T-helper 17 cell (primary cell): ENCODE results near the gene ALKBH2. TPM values are rescaled to one million over a fixed set of nuclear protein-coding genes. Genes with fewer than 3 reads are reported as not detected.

ENCODE experiments used
- ATAC-seq: fragments of 150-1000 bp; cut with Tn5 transposase; 2 replicates; pipeline ENCODE4 v1.10.0; 2021; ENCODE audit warnings: mild to moderate bottlenecking, moderate library complexity
- DNase-seq, 3 donors: peaks; one replicate each; pipeline versions ENCODE4 v3.0.0 to v3.0.0-alpha.2; 2020 to 2021
- H3K9me3 ChIP-seq: one replicate; pipeline ENCODE4 v1.7.0; 2013; ENCODE audit warnings: low read length, mild to moderate bottlenecking; ENCODE audit not compliant: control insufficient read depth, poor library complexity, severe bottlenecking
- H3K27ac Mint-ChIP-seq: one replicate; pipeline ENCODE4 v1.8.0; 2022; ENCODE audit warnings: mild to moderate bottlenecking, moderate library complexity, mixed read lengths
- H3K27me3 Mint-ChIP-seq: one replicate; pipeline ENCODE4 v1.8.0; 2022; ENCODE audit warnings: mixed read lengths
- H3K36me3 Mint-ChIP-seq: one replicate; pipeline ENCODE4 v1.8.0; 2022; ENCODE audit warnings: low read depth, mixed read lengths
- H3K4me1 Mint-ChIP-seq: one replicate; pipeline ENCODE4 v1.8.0; 2022; ENCODE audit warnings: mild to moderate bottlenecking, mixed read lengths
- H3K4me3 Mint-ChIP-seq: one replicate; pipeline ENCODE4 v1.8.0; 2022; ENCODE audit warnings: mild to moderate bottlenecking, moderate library complexity, mixed read lengths
- total RNA-seq, 4 donors: library from RNA in 2 of 4; stranded (reverse) in 2 of 4; gene quantifications; one replicate each; pipeline ENCODE4 v1.2.3 and lab custom pipeline; 2022 to 2026

The ALKBH2 gene
- total RNA-seq, 2 donors from 2014 or later = 6.5 to 9.4 TPM

- Mint-ChIP-seq H3K36me3 (peaks cover 10% of the 10 kb centered on the region), H3K4me3 (no peak overlapping the region), H3K4me1 (peaks cover 16% of the 10 kb centered on the region), H3K27me3 (no peaks in the 10 kb centered on the region), H3K27ac (peak overlapping the region; percentile 78)
- H3K9me3 ChIP-seq = no peaks in the 10 kb centered on the region
- ATAC-seq (no peak), DNase-seq (no peak)
Observed at GRCh38 chr12:109105176-109105575, 11.9 kb upstream of the ALKBH2 start.

GRCh38 chr12:109102491-109102890 lies 9.2 kb upstream of the ALKBH2 start:
- peaks cover 32% of the 10 kb centered on the region for H3K4me1 Mint-ChIP-seq
- H3K27ac Mint-ChIP-seq = no peak overlapping the region
- no peak for DNase-seq
- ATAC-seq = no peak
- no peaks in the 10 kb centered on the region for H3K27me3 Mint-ChIP-seq
- no peaks in the 10 kb centered on the region for H3K9me3 ChIP-seq
- peaks cover 10% of the 10 kb centered on the region for H3K36me3 Mint-ChIP-seq
- no peak overlapping the region for H3K4me3 Mint-ChIP-seq

DNA sequence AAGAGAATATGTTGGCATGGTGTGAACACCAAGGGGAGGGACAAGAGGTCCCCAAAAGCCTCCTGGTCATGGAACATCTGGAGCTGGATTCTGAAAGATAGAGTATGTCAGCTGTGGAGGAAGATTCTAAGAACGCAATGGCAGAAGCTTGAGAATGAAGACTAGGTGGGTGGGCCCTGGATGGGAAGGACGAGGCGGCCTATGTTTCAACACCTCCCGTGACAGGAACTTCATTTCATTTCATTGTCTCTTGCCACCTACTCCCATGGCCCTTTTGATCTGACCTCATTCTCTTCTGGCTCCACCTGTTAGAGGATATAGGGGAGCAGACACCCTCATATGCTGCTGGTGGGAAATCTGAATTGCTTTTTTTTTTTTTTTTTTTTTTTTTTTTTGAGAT lies 7.5 kb upstream of the ALKBH2 start:
- no peak for ATAC-seq
- Mint-ChIP-seq H3K4me1 (peaks cover 30% of the 10 kb centered on the region), H3K36me3 (peaks cover 8% of the 10 kb centered on the region), H3K27me3 (no peaks in the 10 kb centered on the region), H3K27ac (peak overlapping the region; percentile 86), H3K4me3 (no peak overlapping the region)
- no peaks in the 10 kb centered on the region for H3K9me3 ChIP-seq
- no peak for DNase-seq

DNA sequence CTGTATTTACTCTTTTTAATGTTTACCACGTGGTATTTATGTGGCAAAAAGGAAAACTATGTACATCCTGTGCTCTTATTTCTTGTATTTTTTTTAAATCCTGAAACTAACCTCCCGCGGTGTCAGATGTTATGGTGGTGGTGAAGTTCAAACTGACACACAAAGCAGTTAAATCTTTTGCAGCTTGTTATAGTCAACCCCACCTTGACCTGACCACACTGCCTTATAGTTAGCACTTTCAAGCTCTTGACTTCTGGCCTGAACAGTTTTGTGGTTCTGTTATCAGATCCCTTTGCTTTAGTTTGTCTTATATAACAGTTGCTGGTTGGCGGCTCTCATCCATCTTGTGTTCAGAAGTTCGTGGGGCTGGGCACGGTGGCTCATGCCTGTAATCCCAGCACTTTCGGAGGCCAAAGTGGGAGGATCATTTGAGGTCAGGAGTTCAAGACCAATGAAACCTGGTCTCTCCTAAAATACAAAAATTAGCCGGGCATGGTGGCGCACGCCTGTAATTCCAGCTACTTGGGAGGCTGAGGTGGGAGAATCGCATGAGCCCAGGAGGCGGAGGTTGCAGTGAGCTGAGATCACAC lies 6.3 kb upstream of the ALKBH2 start:
- no peaks in the 10 kb centered on the region for H3K9me3 ChIP-seq
- peak overlapping the region; percentile 86 for H3K27ac Mint-ChIP-seq
- peaks cover 25% of the 10 kb centered on the region for H3K4me1 Mint-ChIP-seq
- peak; percentile 5 for ATAC-seq
- H3K36me3 Mint-ChIP-seq = peaks cover 3% of the 10 kb centered on the region
- peak overlapping the region; percentile 90 for H3K4me3 Mint-ChIP-seq
- DNase-seq = no peak
- H3K27me3 Mint-ChIP-seq = no peaks in the 10 kb centered on the region

DNA sequence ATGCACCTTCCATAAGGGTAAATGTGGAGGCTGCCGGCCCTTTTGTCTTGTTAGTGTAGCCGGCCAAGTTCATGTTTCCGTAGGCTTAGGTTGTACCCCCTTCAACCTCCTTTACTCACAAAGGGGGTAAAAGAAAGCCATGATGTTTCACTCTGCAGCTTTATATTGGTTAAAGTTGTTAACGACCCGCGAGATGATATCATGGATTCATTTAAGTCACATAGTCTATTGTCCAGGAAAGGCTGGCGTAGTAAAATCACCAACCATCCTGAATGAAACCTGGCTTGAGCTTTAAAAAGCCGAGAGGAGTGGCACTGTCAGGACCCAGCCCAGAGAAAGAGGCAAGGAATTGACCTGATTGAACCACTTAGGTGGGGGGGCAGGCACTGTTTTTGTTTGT lies 5.4 kb upstream of the ALKBH2 start:
- ATAC-seq (no peak), DNase-seq (no peak)
- H3K9me3 ChIP-seq = no peaks in the 10 kb centered on the region
- H3K4me3 Mint-ChIP-seq = peak overlapping the region; percentile 90
- H3K36me3 Mint-ChIP-seq = no peaks in the 10 kb centered on the region
- H3K27me3 Mint-ChIP-seq = no peaks in the 10 kb centered on the region
- peak overlapping the region; percentile 86 for H3K27ac Mint-ChIP-seq
- peaks cover 27% of the 10 kb centered on the region for H3K4me1 Mint-ChIP-seq

GRCh38 chr12:109098183-109098604 lies 4.9 kb upstream of the ALKBH2 start:
- Mint-ChIP-seq H3K36me3 (no peaks in the 10 kb centered on the region), H3K4me1 (peaks cover 27% of the 10 kb centered on the region), H3K27ac (peak overlapping the region; percentile 86), H3K4me3 (peak overlapping the region; percentile 90), H3K27me3 (no peaks in the 10 kb centered on the region)
- DNase-seq (peak in 1 of 3 donors; percentile 23), ATAC-seq (peak; percentile 27)
- H3K9me3 ChIP-seq = no peaks in the 10 kb centered on the region

GRCh38 chr12:109097435-109098182 lies 4.3 kb upstream of the ALKBH2 start, which contains the start of gene UNG:
UNG (plus strand) TSS chr12:109097597; CDS start chr12:109097680, 83 bp downstream.
- Mint-ChIP-seq H3K27ac (peak within 1 kb of the TSS; percentile 86), H3K36me3 (no peaks in the 10 kb centered on the region), H3K4me1 (peaks cover 32% of the 10 kb centered on the region)

DNA sequence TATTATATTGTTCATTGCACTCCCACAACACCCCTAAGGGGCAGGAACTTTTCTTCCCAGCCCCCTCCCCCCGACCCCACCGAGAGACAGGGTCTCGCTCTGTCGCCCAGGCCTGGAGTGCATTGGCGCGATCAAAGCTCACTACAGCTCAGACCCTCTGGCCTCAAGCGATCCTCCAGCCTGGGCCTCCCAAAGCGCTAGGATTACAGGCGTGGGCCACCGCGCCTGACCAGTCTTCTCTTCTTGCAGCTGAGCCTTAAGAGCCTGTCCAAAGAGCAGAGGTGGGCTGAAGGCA lies 3.8 kb upstream of the ALKBH2 start:
- H3K4me1 Mint-ChIP-seq = peaks cover 35% of the 10 kb centered on the region
- ATAC-seq (no peak), DNase-seq (no peak)
- H3K27ac Mint-ChIP-seq = no peak overlapping the region
- no peaks in the 10 kb centered on the region for H3K27me3 Mint-ChIP-seq
- H3K9me3 ChIP-seq = no peaks in the 10 kb centered on the region
- no peaks in the 10 kb centered on the region for H3K36me3 Mint-ChIP-seq
- no peak overlapping the region for H3K4me3 Mint-ChIP-seq

More at GRCh38 chr12:109097435-109098182, 4.3 kb upstream of the ALKBH2 start, which contains the start of gene UNG:
- no peaks in the 10 kb centered on the region for H3K9me3 ChIP-seq
- peak; percentile 94 to 95 (median 95) for DNase-seq
- H3K4me3 Mint-ChIP-seq = peak within 1 kb of the TSS; percentile 90
- ATAC-seq = peak; percentile 88
- H3K27me3 Mint-ChIP-seq = no peaks in the 10 kb centered on the region

GRCh38 chr12:109092497-109093021 lies 713 bp downstream of the ALKBH2 start:
- Mint-ChIP-seq H3K4me1 (peaks cover 27% of the 10 kb centered on the region), H3K4me3 (peak overlapping the region; percentile 87), H3K27ac (peak overlapping the region; percentile 92), H3K36me3 (no peaks in the 10 kb centered on the region), H3K27me3 (no peaks in the 10 kb centered on the region)
- DNase-seq = no peak
- ATAC-seq = no peak
- H3K9me3 ChIP-seq = no peaks in the 10 kb centered on the region

DNA sequence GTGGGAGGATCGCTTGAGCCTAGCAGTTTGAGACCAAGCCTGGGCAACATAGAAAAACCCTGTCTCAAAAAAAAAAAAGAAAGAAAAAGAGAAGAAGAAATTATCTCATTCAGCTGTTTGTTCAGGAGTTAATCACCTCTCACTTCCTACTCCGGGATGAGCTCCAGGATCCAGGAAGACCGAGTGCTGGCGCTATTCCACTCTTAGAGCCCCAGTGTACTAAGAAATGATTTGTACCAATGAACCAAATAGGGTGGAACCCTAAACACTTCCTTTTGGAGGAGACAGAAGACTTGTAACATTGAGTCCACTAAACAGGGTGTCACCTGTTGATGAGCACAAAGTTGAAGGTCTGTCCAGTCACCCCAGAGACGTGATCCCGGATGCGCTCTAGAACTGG lies 3.6 kb downstream of the ALKBH2 start:
- DNase-seq (no peak), ATAC-seq (no peak)
- no peaks in the 10 kb centered on the region for H3K9me3 ChIP-seq
- Mint-ChIP-seq H3K27ac (no peak overlapping the region), H3K4me3 (no peak overlapping the region), H3K27me3 (no peaks in the 10 kb centered on the region), H3K36me3 (peaks cover 5% of the 10 kb centered on the region), H3K4me1 (peaks cover 27% of the 10 kb centered on the region)

- Mint-ChIP-seq H3K4me1 (peaks cover 26% of the 10 kb centered on the region), H3K36me3 (peaks cover 5% of the 10 kb centered on the region), H3K4me3 (no peak overlapping the region), H3K27me3 (no peaks in the 10 kb centered on the region), H3K27ac (peak overlapping the region; percentile 19)
- ATAC-seq = no peak
- DNase-seq = no peak
- H3K9me3 ChIP-seq = no peaks in the 10 kb centered on the region
Observed at GRCh38 chr12:109088818-109089217, 4.5 kb downstream of the ALKBH2 start.

DNA sequence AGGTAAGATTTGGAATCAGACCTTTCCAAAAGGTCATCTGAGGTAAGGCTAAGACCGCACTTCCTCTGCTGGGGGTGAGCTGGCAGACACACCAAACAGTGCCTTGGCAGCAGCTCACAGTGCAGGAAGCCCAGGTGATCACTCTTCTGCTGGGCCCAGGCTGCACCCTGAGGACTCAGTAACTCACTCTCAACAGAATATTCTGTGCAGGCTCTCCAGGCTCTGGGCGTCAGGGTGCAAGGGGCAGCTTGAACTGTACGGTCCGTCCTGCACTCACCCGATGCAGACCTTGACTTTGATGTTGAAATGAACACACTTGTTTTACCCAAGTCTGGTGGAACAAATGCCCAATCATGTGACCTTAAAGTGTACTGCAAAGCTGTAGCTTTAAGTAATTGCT lies 6.0 kb downstream of the ALKBH2 start:
- H3K4me1 Mint-ChIP-seq = peaks cover 16% of the 10 kb centered on the region
- no peak for ATAC-seq
- H3K9me3 ChIP-seq = no peaks in the 10 kb centered on the region
- H3K4me3 Mint-ChIP-seq = no peak overlapping the region
- DNase-seq = no peak
- H3K27me3 Mint-ChIP-seq = no peaks in the 10 kb centered on the region
- no peak overlapping the region for H3K27ac Mint-ChIP-seq
- H3K36me3 Mint-ChIP-seq = peaks cover 7% of the 10 kb centered on the region

- H3K36me3 Mint-ChIP-seq = peaks cover 12% of the 10 kb centered on the region
- DNase-seq = no peak
- no peak overlapping the region for H3K27ac Mint-ChIP-seq
- no peaks in the 10 kb centered on the region for H3K27me3 Mint-ChIP-seq
- no peak overlapping the region for H3K4me3 Mint-ChIP-seq
- ATAC-seq = no peak
- no peaks in the 10 kb centered on the region for H3K9me3 ChIP-seq
- H3K4me1 Mint-ChIP-seq = peaks cover 5% of the 10 kb centered on the region
Observed at GRCh38 chr12:109085590-109085989, 7.7 kb downstream of the ALKBH2 start.
